Lung (tissue), 12 donors: ENCODE measurements around the gene FRMD3. TPM values are rescaled to one million over a fixed set of nuclear protein-coding genes. Genes with fewer than 3 reads are reported as not detected.

Source experiments
- ATAC-seq: fragments of 200-7000 bp; cut with Tn5 transposase; one replicate; pipeline ENCODE4 v1.9.1; 2020; ENCODE audit warnings: moderate number of reproducible peaks; ENCODE audit not compliant: insufficient read depth, low FRiP score
- DNase-seq, 3 donors: peaks; one replicate each; pipeline ENCODE4 v3.0.0-alpha.2; 2013 to 2017
- H3K27ac ChIP-seq, 2 donors: one replicate each; pipeline ENCODE4 v1.5.1; 2013; ENCODE audit warnings: mild to moderate bottlenecking in 2 of 2, moderate library complexity in 2 of 2, control low read depth in 1 of 2, inconsistent platforms in 1 of 2, low read depth in 1 of 2, low read length in 1 of 2
- H3K27me3 ChIP-seq, 3 donors: one replicate each; pipeline ENCODE4 v1.5.1; 2013; ENCODE audit warnings: low read length in 2 of 3; ENCODE audit not compliant: control insufficient read depth in 3 of 3, insufficient read depth in 3 of 3
- H3K36me3 ChIP-seq, 4 donors: one replicate each; pipeline ENCODE4 v1.5.1; 2013; ENCODE audit warnings: low read length in 4 of 4, mild to moderate bottlenecking in 1 of 4, moderate library complexity in 1 of 4; ENCODE audit not compliant: control insufficient read depth in 4 of 4, insufficient read depth in 4 of 4
- H3K4me1 ChIP-seq, 5 donors: one replicate each; pipeline ENCODE4 v1.5.1; 2013; ENCODE audit warnings: low read length in 5 of 5, mild to moderate bottlenecking in 2 of 5, moderate library complexity in 1 of 5; ENCODE audit not compliant: control insufficient read depth in 5 of 5, insufficient read depth in 5 of 5
- H3K4me3 ChIP-seq: one replicate; pipeline ENCODE4 v1.5.1; 2013; ENCODE audit warnings: mild to moderate bottlenecking, control low read depth, moderate library complexity
- H3K9ac ChIP-seq, 2 donors: one replicate each; pipeline ENCODE4 v1.5.1; 2013; ENCODE audit warnings: low read length in 2 of 2, control low read depth in 1 of 2; ENCODE audit not compliant: insufficient read depth in 1 of 2
- H3K9me3 ChIP-seq, 4 donors: one replicate each; pipeline ENCODE4 v1.5.1; 2013; ENCODE audit warnings: low read length in 3 of 4, mild to moderate bottlenecking in 1 of 4, moderate library complexity in 1 of 4; ENCODE audit not compliant: control insufficient read depth in 4 of 4, insufficient read depth in 3 of 4
- CTCF ChIP-seq: IDR thresholded peaks from 2 replicates; pipeline ENCODE4 v1.5.1; 2012; ENCODE audit warnings: mild to moderate bottlenecking; ENCODE audit errors: control extremely low read depth, extremely low read depth
- WGBS, 2 donors: extraction: QIAGEN DNeasy Blood & Tissue Kit; methylation state at CpG; one replicate each; pipeline ENCODE4 v1.1.7; 2013; 5-methylcytosine and 5-hydroxymethylcytosine counted together
- polyA plus RNA-seq, 2 donors: library from polyadenylated mRNA; stranded (reverse); fragments of 200-250 nt; gene quantifications; one replicate each; pipeline ENCODE4 v1.2.1, GENCODE V29; 2013
- total RNA-seq, 2 donors: library from RNA; depleted of rRNA in 1 of 2; stranded (reverse); fragments of >200 nt in 1 of 2; gene quantifications; one replicate each; pipeline ENCODE4 v1.2.1, GENCODE V29; 2014 to 2021
- donor health status: control.
- donor health status: control.
- donor health status: Bipolar disorder and iron deficiency.
- donor health status: healthy.
- donor health status: DM: yes; HTN: yes; CAD: no.

The FRMD3 gene
- total and polyA plus RNA-seq, 4 donors = 0.75 to 3.2 (median 1.6) TPM

- no peaks in the 10 kb centered on the region for H3K27me3 ChIP-seq
- H3K27ac ChIP-seq = peak overlapping the region in 1 of 2 donors; percentile 46
- peaks cover 0 to 10% (median 3%) of the 10 kb centered on the region in 5 donors for H3K4me1 ChIP-seq
- H3K36me3 ChIP-seq = no peaks in the 10 kb centered on the region
- no peak overlapping the region for H3K9ac ChIP-seq
- no peaks in the 10 kb centered on the region for H3K9me3 ChIP-seq
- DNase-seq (no peak), ATAC-seq (no peak)
- TF ChIP-seq CTCF = no peak
- 33 to 46% methylated on average over 2 of the region's 2 CpGs for WGBS, 2 donors
- no peak overlapping the region for H3K4me3 ChIP-seq
Measured at GRCh38 chr9:83280790-83281189, 257.4 kb downstream of the FRMD3 start.

DNA sequence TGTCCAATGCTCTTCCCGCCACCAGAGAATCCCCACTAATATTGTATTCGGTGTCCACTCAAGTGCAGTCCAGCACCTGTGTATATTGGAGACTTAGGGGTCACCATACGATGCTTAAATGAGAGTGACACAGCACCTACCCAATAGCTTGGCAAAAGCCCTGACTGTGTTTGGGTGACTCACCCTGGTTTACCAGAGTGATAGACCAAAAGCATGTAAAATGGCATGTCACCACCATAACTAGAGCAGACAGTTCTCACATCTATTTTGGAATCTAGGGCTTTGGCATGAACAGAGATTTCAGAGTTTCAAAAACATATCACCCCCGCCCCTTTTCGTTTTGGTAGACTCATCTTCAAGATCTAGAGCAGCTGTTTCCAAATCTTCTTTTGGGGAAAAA is 257.9 kb downstream of the FRMD3 start:
- ATAC-seq = no peak
- H3K36me3 ChIP-seq = no peaks in the 10 kb centered on the region
- H3K9ac ChIP-seq = no peak overlapping the region
- no peaks in the 10 kb centered on the region for H3K27me3 ChIP-seq
- no peak for DNase-seq
- no peak overlapping the region for H3K4me3 ChIP-seq
- no peak overlapping the region for H3K27ac ChIP-seq
- 86 to 88% methylated on average over 5 of the region's 5 CpGs for WGBS, 2 donors
- no peaks in the 10 kb centered on the region for H3K9me3 ChIP-seq
- H3K4me1 ChIP-seq = peaks cover 0 to 10% (median 3%) of the 10 kb centered on the region in 5 donors
- no peak for TF ChIP-seq CTCF

DNA sequence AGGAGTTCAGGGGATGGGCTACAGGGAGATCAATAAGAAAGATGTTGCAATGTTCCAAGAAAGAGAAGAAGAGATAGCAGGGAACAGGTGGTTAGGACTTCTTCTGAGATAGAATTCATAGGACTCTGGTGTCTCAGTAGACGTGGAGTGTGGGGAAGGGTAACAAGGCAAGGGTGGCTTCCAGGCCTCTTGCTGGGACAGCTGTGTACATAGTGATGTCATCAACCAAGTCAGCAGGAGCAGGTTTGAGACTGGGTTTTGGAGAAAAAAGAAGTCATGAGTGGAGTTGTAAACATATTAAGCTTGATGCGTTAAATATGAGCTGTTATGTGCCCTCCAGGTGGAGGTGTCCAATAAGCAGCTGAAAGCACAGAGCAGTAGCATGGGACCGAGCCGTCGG is 263.4 kb downstream of the FRMD3 start:
- WGBS, 2 donors = 90 to 92% methylated on average over 5 of the region's 5 CpGs
- no peak for TF ChIP-seq CTCF
- Histone ChIP-seq H3K9ac (no peak overlapping the region), H3K9me3 (peaks cover 0 to 2% (median 0%) of the 10 kb centered on the region in 4 donors), H3K4me3 (no peak overlapping the region), H3K27me3 (no peaks in the 10 kb centered on the region), H3K4me1 (peaks cover 0 to 8% (median 0%) of the 10 kb centered on the region in 5 donors), H3K36me3 (no peaks in the 10 kb centered on the region), H3K27ac (no peak overlapping the region)
- ATAC-seq (no peak), DNase-seq (no peak)

DNA sequence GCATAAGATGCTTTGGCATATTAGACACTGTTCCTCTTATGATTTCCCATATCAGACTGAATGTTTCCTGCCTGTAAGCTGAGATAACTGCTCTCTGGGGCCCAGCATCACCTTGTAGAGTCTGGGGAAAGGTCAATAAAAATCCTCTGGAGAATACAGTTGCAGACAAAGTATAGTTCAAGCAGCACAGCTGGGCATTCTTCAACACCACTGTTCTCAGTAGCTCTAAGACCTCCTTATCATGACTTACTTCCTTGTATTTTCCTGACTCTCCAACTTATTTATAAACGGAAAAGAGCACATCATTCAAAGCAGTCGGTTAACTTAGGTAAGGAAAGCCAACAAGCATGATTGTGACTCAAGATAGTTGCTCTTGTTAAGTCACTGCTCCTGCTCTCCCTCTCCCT is 266.5 kb downstream of the FRMD3 start:
- H3K27ac ChIP-seq = no peak overlapping the region
- H3K36me3 ChIP-seq = no peaks in the 10 kb centered on the region
- H3K4me3 ChIP-seq = no peak overlapping the region
- H3K4me1 ChIP-seq = peaks cover 0 to 13% (median 0%) of the 10 kb centered on the region in 5 donors
- DNase-seq = no peak
- no peak overlapping the region for H3K9ac ChIP-seq
- 29 to 46% methylated on average over 2 of the region's 2 CpGs for WGBS, 2 donors
- TF ChIP-seq CTCF = no peak
- peaks cover 0 to 2% (median 0%) of the 10 kb centered on the region in 4 donors for H3K9me3 ChIP-seq
- no peaks in the 10 kb centered on the region for H3K27me3 ChIP-seq
- ATAC-seq = no peak
